ENCODE measurements around the gene OR2C3.
"Not testable (repeated sequence)": the region's sequence is repeated elsewhere in the genome, so short reads cannot be mapped to it uniquely, and the experiment has no call there.

Gene OR2C3

GRCh38 chr1:247536340-247536739 is at the start of gene OR2C3:
TSS of gene OR2C3 (minus strand) at chr1:247536440. CDS start at chr1:247532511, 3,929 bp downstream.
- no peak for FAIRE-seq

DNA sequence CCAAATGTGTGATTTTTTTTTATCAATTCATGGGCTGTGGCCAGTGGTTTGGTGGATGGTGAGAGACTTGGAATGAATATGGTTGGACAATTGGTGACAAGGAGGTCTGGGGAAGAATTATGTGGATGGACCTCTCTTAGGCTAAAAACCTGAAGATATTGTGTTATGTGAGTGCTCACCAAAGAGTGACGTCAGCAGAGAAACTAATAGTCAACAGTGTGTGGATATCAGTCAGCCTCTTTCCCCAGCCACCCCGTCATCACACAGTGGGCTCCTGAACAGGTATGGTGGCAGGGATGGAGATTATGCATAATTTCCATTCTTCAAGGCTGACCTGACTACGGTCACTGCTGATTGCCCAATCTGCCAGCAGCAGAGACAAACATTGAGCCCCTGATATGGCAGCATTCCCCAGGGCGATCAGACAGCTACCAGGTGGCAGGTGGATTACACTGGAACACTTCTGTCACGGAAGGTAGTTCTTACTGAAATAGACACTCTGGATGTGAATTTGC is 42.8 kb upstream of the OR2C3 start:
- FAIRE-seq = no peak

DNA sequence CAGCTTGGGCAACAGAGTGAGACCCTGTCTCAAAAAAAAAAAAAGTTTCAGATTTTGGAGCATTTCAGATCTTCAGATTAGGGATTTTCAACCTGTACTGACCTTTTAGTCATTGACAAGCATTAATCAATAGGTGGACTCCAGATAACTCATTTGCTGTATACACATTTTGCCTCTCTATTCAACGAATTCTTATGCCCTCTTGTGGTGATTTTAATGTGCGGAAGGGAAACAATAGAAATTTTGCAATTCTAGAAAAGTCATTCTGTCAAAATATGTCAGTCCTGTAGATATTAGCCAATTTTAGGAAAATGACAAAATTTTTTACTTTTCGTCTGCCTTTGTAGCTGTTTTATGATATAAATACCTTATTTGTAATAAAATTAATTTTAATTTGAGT is 40.3 kb upstream of the OR2C3 start:
- no peak for FAIRE-seq

GRCh38 chr1:247574664-247575063 is 38.4 kb upstream of the OR2C3 start:
- FAIRE-seq = no peak

GRCh38 chr1:247574236-247574635 is 38.0 kb upstream of the OR2C3 start:
- no peak for FAIRE-seq

- no peak for FAIRE-seq
These were observed 26.0 kb upstream of the OR2C3 start for GRCh38 chr1:247562198-247562597.

- no peak for FAIRE-seq
These were observed 25.5 kb upstream of the OR2C3 start for GRCh38 chr1:247561711-247562110.

DNA sequence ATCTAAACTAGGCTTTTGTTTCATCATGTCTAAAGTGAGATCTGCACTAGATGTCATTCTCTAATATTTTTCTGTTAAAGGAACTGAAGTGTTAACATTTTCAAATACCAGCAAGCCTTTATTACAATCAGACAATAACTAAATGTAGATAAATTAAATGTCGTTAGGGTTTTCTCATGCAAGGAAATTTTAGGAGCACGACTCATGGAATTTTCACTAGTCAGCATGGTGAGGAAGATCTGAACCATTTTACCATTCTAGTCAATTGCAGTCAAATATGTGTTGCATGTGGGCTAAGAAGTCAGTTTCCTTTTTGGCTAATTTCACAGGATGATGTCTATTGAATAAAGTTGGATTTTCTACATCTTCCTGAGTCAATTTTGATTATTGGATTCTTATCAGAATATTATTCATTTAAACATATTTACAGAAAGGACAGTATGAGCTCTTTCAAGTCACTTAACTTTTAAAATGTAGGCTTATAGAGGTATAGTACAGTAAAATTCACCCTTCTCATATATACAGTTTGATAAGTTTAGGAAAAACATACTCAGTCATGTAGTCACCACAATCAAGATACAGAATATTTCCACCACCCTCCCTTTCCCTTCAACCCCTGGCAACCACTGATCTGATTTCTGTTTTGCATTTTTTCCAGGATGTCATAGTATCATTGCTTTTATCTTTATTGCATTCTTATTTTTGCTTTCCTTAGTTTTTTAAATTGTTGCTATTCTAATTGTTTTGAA is 21.9 kb upstream of the OR2C3 start:
- no peak for FAIRE-seq

DNA sequence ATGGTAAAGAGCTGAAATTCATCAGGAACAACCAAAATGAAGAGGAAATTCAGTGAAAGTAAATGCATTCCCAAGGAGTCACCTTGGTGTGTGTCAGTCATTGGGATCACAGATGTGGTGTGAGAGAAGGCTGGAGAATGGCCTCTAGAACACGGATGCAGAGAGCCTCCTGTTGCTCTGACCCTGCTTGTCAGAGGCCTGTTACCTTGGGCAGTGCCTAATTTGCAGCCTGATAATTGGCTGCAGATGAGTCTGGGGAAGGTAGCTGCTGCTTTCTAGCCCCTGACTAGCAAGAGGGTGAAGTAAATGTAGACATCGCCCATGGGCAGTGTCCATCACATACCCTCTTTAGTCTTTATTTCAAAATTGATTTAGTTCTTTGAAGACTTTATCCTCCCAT is 16.0 kb upstream of the OR2C3 start:
- FAIRE-seq = no peak

DNA sequence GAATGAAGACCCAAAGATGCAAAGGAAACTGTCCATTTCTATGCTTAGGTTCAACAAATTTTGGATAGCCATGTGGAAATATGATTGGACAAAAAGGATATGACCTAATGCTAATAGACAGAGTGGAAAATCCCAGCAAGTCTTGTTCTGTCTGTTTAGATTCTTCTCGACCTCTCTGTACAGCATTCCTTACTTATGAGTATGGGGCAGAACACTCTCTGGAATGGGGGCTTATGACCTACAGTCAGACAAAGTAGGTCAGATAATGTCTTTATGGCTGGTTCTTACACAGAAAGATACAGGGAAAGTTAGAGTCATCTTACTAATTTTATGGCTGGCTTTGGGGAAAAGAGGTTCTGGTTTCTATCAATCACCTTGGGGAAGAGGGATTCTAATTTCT is 15.5 kb upstream of the OR2C3 start:
- FAIRE-seq = no peak

DNA sequence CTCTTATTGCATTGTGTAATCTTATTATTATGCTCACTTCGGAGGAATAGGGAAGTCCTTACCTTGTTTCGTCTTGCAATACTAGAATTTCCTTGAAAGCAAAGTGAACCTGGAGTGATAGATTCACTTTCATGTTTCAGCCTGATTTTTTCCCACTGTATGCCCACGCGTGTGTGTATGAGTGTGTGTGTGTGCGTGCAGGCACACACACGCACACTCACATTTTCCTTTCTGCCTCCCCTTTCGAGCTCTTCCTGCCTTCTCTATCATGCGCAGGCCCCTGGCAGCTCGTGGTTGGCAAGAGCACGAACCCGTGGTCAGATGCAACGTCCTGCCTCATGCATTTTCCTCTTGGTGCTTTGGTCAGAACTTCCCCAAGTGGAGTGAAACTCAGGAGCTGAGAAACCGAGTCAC is 12.5 kb upstream of the OR2C3 start, which contains the start of gene GCSAML:
GCSAML (plus strand) TSS at position 366 of the 414 bp plus-strand sequence. CDS start 58 bp downstream, outside the sequence.
- FAIRE-seq = no peak

- FAIRE-seq = no peak
These were observed 11.9 kb upstream of the OR2C3 start for GRCh38 chr1:247548092-247548491.

- FAIRE-seq = no peak
These were observed 6.6 kb upstream of the OR2C3 start for GRCh38 chr1:247542811-247543210.

GRCh38 chr1:247540581-247540980 is 4.3 kb upstream of the OR2C3 start:
- no peak for FAIRE-seq

- FAIRE-seq = no peak
These were observed 3.0 kb upstream of the OR2C3 start for GRCh38 chr1:247539215-247539614.

GRCh38 chr1:247538561-247538960 is 2.3 kb upstream of the OR2C3 start:
- FAIRE-seq = no peak

DNA sequence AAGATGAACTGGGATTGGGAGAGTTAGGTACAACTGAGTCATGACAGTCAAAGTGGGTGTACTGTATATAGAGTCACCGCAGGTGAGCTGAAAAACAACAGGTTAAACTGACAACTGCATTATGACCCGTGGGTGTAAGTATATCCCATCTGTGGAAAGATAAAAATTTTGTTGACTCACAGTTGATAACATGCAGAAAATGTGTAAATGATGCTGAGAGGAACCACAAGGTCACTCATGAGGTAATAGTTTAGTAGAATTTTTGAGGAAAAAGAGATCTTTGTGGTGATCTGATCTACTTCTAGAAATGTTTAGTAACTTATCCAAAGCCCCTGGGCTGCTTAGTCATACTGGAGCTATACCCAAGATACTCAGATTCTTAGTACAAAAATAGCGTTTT is 838 bp downstream of the OR2C3 start:
- no peak for FAIRE-seq

- FAIRE-seq = no peak
These were observed 4.3 kb downstream of the OR2C3 start for GRCh38 chr1:247531937-247532336.

DNA sequence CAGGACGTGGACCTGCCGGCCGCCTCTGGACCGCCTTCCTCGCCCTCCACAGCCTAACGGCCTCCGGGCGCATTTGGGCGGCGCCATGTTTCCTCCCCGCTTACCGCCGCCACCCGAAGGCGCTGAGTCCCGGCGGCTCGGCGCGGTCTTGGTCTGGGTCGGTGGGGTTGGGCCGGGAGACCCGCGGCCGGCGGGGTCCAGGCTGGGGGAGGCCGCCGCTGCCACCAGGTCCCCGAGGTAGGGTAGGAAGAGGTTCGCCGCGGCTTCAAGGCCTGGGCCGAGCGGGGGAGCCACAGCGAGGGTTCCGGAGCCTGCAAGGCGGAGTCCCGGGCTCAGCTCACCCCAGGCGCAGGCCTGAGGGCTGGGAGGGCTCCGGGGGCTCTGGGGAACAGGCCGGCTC is 5.5 kb downstream of the OR2C3 start:
- FAIRE-seq = no peak

- FAIRE-seq = no peak
These were observed 6.4 kb downstream of the OR2C3 start for GRCh38 chr1:247529771-247530355.

GRCh38 chr1:247528812-247529474 is 7.3 kb downstream of the OR2C3 start:
- FAIRE-seq = no peak

GRCh38 chr1:247521886-247522285 is 14.4 kb downstream of the OR2C3 start:
- FAIRE-seq = not testable (repeated sequence)

DNA sequence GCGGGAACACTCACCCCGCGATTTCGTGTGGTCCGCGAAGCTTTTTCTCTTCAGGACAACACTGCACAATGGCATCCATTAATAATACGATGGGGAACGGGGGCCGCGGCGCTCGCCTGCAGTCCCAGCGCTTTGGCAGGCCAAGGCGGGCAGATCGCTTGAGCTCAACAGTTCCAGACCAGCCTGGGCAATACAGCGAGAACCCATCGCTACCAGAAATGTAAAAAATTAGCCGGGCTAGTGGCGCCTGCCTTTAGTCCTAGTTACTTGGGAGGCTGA is 17.7 kb downstream of the OR2C3 start:
- FAIRE-seq = no peak
